WERI-Rb-1 (cell line): Measurements from ENCODE around the gene MYOM1.
A peak's percentile ranks its signal among the peaks of the same experiment; 100 is the strongest.

Experiments
- DNase-seq: peaks from one replicate; pipeline ENCODE4 v3.0.0-alpha.2; 2020
- H3K27ac ChIP-seq: fragments of 250-450 bp; sonication (Bioruptor Pico); 2 replicates; pipeline ENCODE4 v1.5.1; 2020; ENCODE audit warnings: mild to moderate bottlenecking, moderate library complexity
- H3K27me3 ChIP-seq: fragments of 250-450 bp; sonication (Bioruptor Pico); 2 replicates; pipeline ENCODE4 v1.5.1; 2021; ENCODE audit warnings: mild to moderate bottlenecking, low read depth, moderate library complexity; ENCODE audit not compliant: insufficient read depth, severe bottlenecking
- H3K36me3 ChIP-seq: fragments of 250-450 bp; sonication (Bioruptor Pico); 2 replicates; pipeline ENCODE4 v1.5.1; 2020; ENCODE audit warnings: mild to moderate bottlenecking, moderate library complexity
- H3K4me3 ChIP-seq: 2 replicates; pipeline ENCODE4 v1.5.1; 2011; ENCODE audit warnings: low read depth, mild to moderate bottlenecking, control low read depth, low read length
- H3K9me3 ChIP-seq: fragments of 250-450 bp; sonication (Bioruptor Pico); 2 replicates; pipeline ENCODE4 v1.5.1; 2021; ENCODE audit warnings: mild to moderate bottlenecking, moderate library complexity; ENCODE audit not compliant: severe bottlenecking
- TF ChIP-seq, protein P1 (sequence below): IDR thresholded peaks from 2 replicates; pipeline ENCODE4 v1.5.1; 2011; ENCODE audit warnings: low read depth, mild to moderate bottlenecking, control low read depth, inconsistent platforms, low read length

Gene MYOM1

DNA sequence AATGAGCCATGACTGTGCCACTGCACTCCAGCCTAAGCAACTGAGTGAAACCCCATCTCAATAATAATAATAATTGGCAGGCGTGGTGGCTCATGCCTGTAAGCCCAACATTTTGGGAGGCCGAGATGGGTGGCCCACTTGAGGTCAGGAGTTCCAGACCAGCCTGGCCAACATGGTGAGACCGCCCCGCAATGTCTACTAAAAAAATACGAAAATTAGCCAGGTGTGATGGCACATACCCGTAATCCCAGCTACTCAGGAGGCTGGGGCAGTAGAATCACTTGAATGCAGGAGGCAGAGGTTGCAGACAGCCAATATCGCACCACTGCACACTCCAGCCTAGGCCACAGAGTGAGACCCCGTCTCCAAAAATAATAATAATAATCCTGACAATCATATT is 178.9 kb downstream of the MYOM1 start:
- Histone ChIP-seq H3K4me3 (no peak overlapping the region), H3K9me3 (no peaks in the 10 kb centered on the region), H3K36me3 (no peaks in the 10 kb centered on the region), H3K27ac (peak overlapping the region; percentile 54; the same call in 1 of the 2 replicates), H3K27me3 (no peaks in the 10 kb centered on the region)
- no peak for DNase-seq
- TF ChIP-seq, protein P1, sequence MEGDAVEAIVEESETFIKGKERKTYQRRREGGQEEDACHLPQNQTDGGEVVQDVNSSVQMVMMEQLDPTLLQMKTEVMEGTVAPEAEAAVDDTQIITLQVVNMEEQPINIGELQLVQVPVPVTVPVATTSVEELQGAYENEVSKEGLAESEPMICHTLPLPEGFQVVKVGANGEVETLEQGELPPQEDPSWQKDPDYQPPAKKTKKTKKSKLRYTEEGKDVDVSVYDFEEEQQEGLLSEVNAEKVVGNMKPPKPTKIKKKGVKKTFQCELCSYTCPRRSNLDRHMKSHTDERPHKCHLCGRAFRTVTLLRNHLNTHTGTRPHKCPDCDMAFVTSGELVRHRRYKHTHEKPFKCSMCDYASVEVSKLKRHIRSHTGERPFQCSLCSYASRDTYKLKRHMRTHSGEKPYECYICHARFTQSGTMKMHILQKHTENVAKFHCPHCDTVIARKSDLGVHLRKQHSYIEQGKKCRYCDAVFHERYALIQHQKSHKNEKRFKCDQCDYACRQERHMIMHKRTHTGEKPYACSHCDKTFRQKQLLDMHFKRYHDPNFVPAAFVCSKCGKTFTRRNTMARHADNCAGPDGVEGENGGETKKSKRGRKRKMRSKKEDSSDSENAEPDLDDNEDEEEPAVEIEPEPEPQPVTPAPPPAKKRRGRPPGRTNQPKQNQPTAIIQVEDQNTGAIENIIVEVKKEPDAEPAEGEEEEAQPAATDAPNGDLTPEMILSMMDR: no peak

DNA sequence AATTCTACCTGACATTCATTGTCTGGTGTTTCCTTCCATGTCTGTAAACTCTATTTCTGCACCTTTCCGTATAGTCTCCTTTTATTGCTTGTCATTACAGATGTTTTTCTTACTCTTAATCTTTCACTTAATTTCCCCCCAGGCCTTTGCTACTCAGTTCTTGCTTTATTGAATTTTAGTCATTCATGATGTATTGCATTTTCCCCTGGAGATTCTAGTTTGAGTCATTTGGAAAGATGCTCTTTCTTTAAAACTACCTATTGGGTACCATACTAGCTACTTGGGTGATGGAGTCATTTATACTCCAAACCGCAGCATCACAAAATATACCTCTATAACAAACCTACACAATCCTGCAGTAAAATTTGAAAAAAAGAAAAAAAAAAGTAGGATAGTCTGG is 179.6 kb downstream of the MYOM1 start:
- H3K4me3 ChIP-seq: no peak overlapping the region
- H3K27me3 ChIP-seq: no peaks in the 10 kb centered on the region
- TF ChIP-seq, protein P1: no peak
- no peaks in the 10 kb centered on the region for H3K9me3 ChIP-seq
- H3K27ac ChIP-seq: no peak overlapping the region
- H3K36me3 ChIP-seq: no peaks in the 10 kb centered on the region
- no peak for DNase-seq

GRCh38 chr18:3037423-3037915 is 182.3 kb downstream of the MYOM1 start:
- no peak overlapping the region for H3K27ac ChIP-seq
- DNase-seq: no peak

GRCh38 chr18:3036108-3036507 is 183.7 kb downstream of the MYOM1 start:
- Histone ChIP-seq H3K9me3 (no peaks in the 10 kb centered on the region), H3K27ac (no peak overlapping the region), H3K36me3 (no peaks in the 10 kb centered on the region), H3K27me3 (no peaks in the 10 kb centered on the region), H3K4me3 (no peak overlapping the region)
- DNase-seq: no peak
- TF ChIP-seq, protein P1: no peak

More at GRCh38 chr18:3037423-3037915, 182.3 kb downstream of the MYOM1 start:
- TF ChIP-seq, protein P1: no peak
- Histone ChIP-seq H3K4me3 (no peak overlapping the region), H3K27me3 (no peaks in the 10 kb centered on the region), H3K36me3 (no peaks in the 10 kb centered on the region), H3K9me3 (no peaks in the 10 kb centered on the region)

DNA sequence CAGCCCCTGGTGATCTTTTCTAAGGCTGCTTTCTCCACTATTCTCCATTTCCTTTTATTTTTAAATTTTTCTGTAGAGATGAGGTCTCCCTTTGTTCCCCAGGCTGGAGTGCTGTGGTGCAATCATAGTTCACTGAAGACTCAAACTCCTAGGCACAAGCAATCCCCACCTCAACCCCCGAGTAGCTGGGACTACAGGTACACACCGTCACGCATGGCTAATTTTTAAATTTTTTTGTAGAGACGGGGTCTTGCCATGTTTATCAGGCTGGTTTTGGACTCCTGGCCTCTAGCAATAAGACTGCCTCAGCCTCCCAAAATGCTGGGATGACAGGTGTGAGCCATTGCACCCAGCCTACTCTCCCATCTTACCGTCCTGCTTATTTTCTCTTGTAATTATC is 184.1 kb downstream of the MYOM1 start:
- H3K27me3 ChIP-seq: no peaks in the 10 kb centered on the region
- no peaks in the 10 kb centered on the region for H3K9me3 ChIP-seq
- no peaks in the 10 kb centered on the region for H3K36me3 ChIP-seq
- no peak overlapping the region for H3K4me3 ChIP-seq
- no peak overlapping the region for H3K27ac ChIP-seq
- TF ChIP-seq, protein P1: no peak
- no peak for DNase-seq

DNA sequence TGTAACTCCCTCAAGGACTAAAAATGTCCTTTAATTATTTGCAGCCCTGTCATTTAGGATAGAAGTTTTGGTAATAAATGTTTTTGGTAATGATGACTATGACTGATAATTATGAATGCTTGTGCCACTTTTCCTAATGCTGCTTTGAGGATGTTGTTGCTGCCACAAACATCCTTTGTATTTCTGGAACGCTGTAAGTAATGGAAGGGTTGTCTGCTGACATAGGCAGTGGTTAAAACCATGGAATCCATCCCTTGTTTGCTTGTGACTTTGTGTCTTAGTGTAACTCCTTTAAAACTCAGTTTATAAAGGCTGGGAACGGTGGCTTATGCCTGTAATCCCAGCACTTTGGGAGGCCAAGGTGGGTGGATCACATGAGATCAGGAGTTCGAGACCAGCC is 187.0 kb downstream of the MYOM1 start:
- H3K27me3 ChIP-seq: no peaks in the 10 kb centered on the region
- DNase-seq: no peak
- TF ChIP-seq, protein P1: no peak
- no peaks in the 10 kb centered on the region for H3K9me3 ChIP-seq
- no peaks in the 10 kb centered on the region for H3K36me3 ChIP-seq
- H3K27ac ChIP-seq: no peak overlapping the region
- no peak overlapping the region for H3K4me3 ChIP-seq
